Gastroesophageal sphincter (tissue), 3 donors: ENCODE measurements around the gene ACRBP.

Experiments
- CTCF ChIP-seq, 4 experiments: fragments of 200-600 bp in 2 of 4; fragments of 450-650 bp in 2 of 4; sonication (generic) in 1 of 4; IDR thresholded peaks; one replicate each; pipeline ENCODE4 v1.5.1; 2017 to 2019; ENCODE audit warnings: antibody characterized with exemption in 4 of 4, mild to moderate bottlenecking in 2 of 4, moderate library complexity in 2 of 4
- EP300 ChIP-seq: sonication (generic); formaldehyde crosslinking; IDR thresholded peaks from one replicate; pipeline ENCODE4 v1.6.1; 2017; ENCODE audit warnings: antibody characterized with exemption, mild to moderate bottlenecking
- POLR2A ChIP-seq, 2 donors: fragments of 450-650 bp; IDR thresholded peaks; one replicate each; pipeline ENCODE4 v1.6.1; 2017; ENCODE audit warnings: antibody characterized with exemption in 2 of 2, mild to moderate bottlenecking in 2 of 2, moderate library complexity in 1 of 2
- POLR2AphosphoS5 ChIP-seq: sonication (generic); formaldehyde crosslinking; IDR thresholded peaks from one replicate; pipeline ENCODE4 v1.6.1; 2017; ENCODE audit warnings: antibody characterized with exemption

GRCh38 chr12:6653342-6653741, 6.1 kb upstream of the ACRBP start:
- TF ChIP-seq CTCF (IDR thresholded peaks at IDR 0.05): no peak
- no peak for TF ChIP-seq EP300
- TF ChIP-seq POLR2A (IDR thresholded peaks at IDR 0.05): no peak
- TF ChIP-seq POLR2AphosphoS5: no peak
